Measurements from ENCODE around the gene FAM107B. TPM values are rescaled to one million over a fixed set of nuclear protein-coding genes. Genes with fewer than 3 reads are reported as not detected.

FAM107B gene
- total RNA-seq, 1 experiment from 2014 or later: 24.5 TPM

- Histone ChIP-seq H4K8ac (replicated peaks; ENCODE audit: insufficient read length, low read depth, low read length) (no peak overlapping the region), H3K23me2 (ENCODE audit: insufficient read length, low read depth, low read length, poor library complexity, severe bottlenecking) (no peaks in the 10 kb centered on the region), H2AFZ (ENCODE audit: low read length) (no peak overlapping the region), H3K4me2 (ENCODE audit: insufficient read depth, insufficient read length, low read length) (no peak overlapping the region), H4K5ac (ENCODE audit: insufficient read length, low read depth, low read length) (no peak overlapping the region), H4K91ac (ENCODE audit: insufficient read length, low read depth, low read length) (no peak overlapping the region), H2BK120ac (ENCODE audit: low read depth, low read length, poor library complexity, severe bottlenecking) (no peak overlapping the region), H3K4me1 (ENCODE audit: insufficient read depth, low read length) (no peaks in the 10 kb centered on the region), H2BK12ac (ENCODE audit: insufficient read length, low read depth, low read length) (no peak overlapping the region), H2BK20ac (ENCODE audit: low read depth, low read length, poor library complexity, severe bottlenecking) (no peak overlapping the region), H3K27ac (ENCODE audit: insufficient read length, low read depth, low read length) (no peak overlapping the region), H3K9ac (ENCODE audit: extremely low read depth, insufficient read length, low read length) (no peak overlapping the region), H3K4ac (ENCODE audit: low read depth, low read length) (no peak overlapping the region), H2AK5ac (ENCODE audit: insufficient read length, low read length) (no peak overlapping the region), H2BK15ac (ENCODE audit: low read depth, low read length) (no peak overlapping the region), H3K9me3 (ENCODE audit: control insufficient read depth, low read depth, low read length) (no peaks in the 10 kb centered on the region), H3K79me2 (ENCODE audit: insufficient read depth, low read length) (no peaks in the 10 kb centered on the region), H3K56ac (ENCODE audit: insufficient read length, low read depth, low read length) (no peak overlapping the region), H3K27me3 (ENCODE audit: insufficient read depth, low read length) (no peaks in the 10 kb centered on the region), H3K14ac (ENCODE audit: insufficient read depth, low read length) (no peak overlapping the region), H3K23ac (ENCODE audit: insufficient read length, low read depth, low read length) (no peak overlapping the region), H4K20me1 (ENCODE audit: control insufficient read depth, insufficient read depth, insufficient read length) (no peaks in the 10 kb centered on the region), H3K79me1 (ENCODE audit: insufficient read depth, low read depth, low read length, poor library complexity, severe bottlenecking) (no peaks in the 10 kb centered on the region), H3T11ph (ENCODE audit: low read length) (no peak overlapping the region), H3K18ac (ENCODE audit: insufficient read length, low read depth, low read length) (no peak overlapping the region), H2BK5ac (ENCODE audit: insufficient read length, low read length) (no peak overlapping the region)
- no peak for DNase-seq
- WGBS (ENCODE audit: extremely low coverage, insufficient read length, low lambda C conversion rate): no CpG with 5 or more reads among the region's 3 CpGs
- TF ChIP-seq CTCF (conservative IDR thresholded peaks at IDR 0.05): no peak
- Mint-ChIP-seq H3K27me3 (ENCODE audit: low read depth) (peaks cover 2% of the 10 kb centered on the region; the same call in 1 of the 2 replicates), H3K4me1 (peaks cover 0 to 3% of the 10 kb centered on the region in 2 experiments; a peak in 1 of 4 replicates), H3K36me3 (ENCODE audit: insufficient read depth in 1 of 3, low read depth in 3 of 3) (no peaks in the 10 kb centered on the region; a peak in 1 of 7 replicates), H3K4me3 (no peak overlapping the region), H3K27ac (no peak overlapping the region), H3K9me3 (no peaks in the 10 kb centered on the region)
These were observed 959 bp upstream of the FAM107B start for GRCh38 chr10:14775656-14776055.

Measured in H9 (cell line).